SH-SY5Y (cell line): Measurements from ENCODE around the gene SUPT6H.

ENCODE experiments used
- GATA2 ChIP-seq: IDR thresholded peaks from 2 replicates; pipeline ENCODE4 v1.6.1; 2011; ENCODE audit warnings: mild to moderate bottlenecking, low read depth, low read length
- GATA3 ChIP-seq: IDR thresholded peaks from 2 replicates; pipeline ENCODE4 v1.6.1; 2011; ENCODE audit warnings: low read depth, mild to moderate bottlenecking, low read length, moderate library complexity

GRCh38 chr17:28706471-28707338, 44.7 kb downstream of the SUPT6H start:
- TF ChIP-seq GATA3: no peak
- TF ChIP-seq GATA2: peak; percentile 71
